RKO (cell line): ENCODE results near the gene HOXB6.

Experiments used
- DNase-seq: peaks from one replicate; pipeline ENCODE4 v3.0.0-alpha.2; 2016; ENCODE audit warnings: low spot score

HOXB6 gene

DNA sequence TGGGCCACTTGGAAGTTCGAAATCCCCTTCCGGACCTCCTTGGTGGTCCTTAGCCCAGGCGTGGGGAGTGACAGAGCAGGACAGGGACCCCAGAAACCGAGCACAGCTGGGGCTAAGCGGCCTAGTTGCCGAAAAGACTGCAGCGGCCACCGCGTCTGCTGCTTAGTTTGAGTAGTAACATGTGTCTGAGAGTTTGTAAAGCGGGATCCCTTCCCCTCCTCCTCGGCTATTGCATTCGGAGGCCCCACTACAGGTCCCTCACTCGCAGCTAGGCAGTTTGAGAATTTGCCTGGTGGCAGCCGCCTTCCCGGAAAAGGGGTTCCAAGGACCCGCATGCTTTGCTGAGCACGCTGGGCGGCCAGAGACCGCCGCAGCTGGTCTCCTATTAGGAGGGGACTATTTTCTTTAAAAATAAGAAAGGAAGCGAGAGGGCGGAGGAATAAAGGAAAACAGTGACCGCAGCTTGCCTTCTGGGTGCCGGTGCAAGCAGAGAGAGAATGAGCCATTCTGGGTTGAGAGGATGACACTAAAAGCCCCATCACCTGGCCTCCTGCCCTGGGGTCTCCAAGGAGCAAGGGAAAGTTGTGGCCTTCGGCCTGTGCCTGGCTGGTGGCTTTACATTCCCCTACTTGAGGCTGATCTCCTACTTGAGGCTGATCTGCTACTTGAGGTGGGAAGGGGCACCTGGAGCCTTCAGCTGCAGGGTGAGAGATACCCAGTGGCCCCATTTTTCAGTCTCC, 10.1 kb downstream of the HOXB6 start:
- no peak for DNase-seq

DNA sequence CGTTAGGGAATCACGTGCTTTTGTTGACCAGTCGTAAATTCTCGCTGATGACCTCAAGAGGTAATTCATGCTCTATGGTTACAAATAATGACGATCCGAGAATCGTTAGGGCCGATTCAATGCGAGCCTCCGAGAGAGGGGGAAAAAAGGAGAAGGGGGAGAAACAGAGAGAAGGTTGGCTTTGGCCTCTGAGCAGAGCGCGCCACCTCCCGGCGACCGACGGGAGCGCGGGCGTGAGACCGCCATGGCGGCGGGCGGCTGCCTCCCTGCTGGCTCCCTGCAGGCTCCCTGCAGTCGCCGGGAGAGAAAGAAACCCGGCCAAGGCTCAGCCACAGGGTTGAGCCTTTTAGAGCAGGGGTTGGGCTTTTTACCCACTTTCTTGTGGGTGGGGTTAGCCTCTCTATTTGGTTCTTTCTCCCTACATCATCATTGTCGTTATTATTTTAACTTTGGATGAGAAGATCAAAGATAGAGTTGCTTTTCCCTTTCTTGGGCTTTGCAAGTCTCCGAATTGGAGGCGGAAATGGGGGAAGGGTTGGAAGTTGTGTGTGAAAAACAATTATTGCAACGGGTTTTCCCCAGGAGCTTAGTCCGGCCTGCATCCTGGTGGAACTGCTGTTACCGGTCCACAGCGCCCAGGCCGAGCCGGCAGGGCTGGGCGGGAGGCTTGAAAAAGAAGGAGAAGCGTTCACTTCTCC, 10.8 kb downstream of the HOXB6 start:
- peak; percentile 52 for DNase-seq

DNA sequence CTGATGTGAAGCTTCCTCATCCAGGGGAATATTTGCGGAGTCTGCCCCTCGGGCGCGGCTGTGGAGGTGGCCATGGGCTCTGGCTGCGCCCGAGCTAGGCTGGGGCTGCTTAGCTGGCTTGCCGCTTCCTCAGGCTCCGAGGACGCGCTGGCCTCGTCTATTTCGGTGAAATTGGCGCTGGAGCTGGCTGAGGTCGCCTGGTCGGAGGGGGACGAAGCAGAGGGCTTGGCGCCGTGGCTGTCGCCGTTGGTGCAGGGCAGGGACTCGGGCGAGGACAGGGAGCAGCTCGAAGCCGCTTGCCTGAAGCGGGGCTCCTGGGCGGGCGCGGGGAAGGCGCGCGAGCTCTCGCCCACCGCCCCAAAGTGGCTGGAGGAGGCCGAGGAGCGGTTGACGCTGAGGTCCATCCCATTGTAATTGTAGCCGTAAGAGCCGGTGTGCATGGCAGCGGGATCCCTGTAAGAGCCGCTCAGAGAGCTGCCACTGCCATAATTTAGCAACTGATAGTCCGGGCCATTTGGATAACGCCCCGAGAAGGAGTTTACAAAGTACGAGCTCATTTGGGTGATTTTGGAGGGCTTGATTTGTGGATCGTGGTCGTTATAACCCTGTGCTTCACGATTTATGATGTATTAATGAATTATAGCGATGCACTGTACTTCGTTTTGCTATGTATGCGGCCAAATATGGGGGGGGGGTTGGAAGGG, 11.5 kb downstream of the HOXB6 start, which contains the start of gene HOXB5:
Gene HOXB5, minus strand, starts transcription at position 654 of the 704 bp plus-strand sequence. Its CDS starts 97 bp downstream, at position 557.
- DNase-seq, result no peak

DNA sequence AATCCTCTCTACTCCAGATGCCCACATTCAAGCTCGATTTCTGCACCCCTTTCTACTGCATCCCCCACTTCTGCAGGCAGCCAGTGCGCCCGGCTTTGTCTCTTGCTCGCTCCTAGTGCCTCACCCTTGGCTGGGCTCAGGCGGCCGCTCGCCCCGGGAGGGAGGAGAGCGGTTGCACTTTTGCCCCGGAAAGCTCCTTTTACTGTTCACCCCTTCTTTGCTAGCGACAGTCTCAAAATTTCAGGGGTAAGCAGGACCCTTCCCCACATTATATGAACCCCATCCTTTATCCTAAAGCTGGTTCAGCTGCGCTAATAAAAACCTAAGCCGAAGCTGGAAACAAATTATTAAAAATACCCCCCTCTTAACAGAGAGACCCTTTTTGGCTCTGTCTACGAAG, 12.2 kb downstream of the HOXB6 start:
- DNase-seq, result no peak

DNA sequence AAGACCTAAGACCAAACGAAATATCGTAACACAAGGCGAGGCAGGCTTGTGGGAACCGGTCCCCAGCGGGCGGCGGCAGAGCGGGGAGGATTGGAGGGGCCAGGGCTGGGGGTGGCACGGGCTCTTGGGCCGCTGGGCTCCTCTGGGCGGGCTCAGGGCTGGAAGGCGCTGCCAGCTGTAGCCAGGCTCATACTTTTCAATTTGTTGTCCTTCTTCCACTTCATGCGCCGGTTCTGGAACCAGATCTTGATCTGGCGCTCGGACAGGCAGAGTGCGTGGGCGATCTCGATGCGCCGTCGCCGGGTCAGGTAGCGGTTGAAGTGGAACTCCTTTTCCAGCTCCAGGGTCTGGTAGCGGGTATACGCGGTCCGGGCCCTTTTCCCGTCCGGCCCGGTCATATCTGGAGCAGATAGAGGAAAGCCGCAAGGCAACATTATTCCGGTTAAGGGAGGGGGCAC, 12.7 kb downstream of the HOXB6 start:
- DNase-seq, result no peak

DNA sequence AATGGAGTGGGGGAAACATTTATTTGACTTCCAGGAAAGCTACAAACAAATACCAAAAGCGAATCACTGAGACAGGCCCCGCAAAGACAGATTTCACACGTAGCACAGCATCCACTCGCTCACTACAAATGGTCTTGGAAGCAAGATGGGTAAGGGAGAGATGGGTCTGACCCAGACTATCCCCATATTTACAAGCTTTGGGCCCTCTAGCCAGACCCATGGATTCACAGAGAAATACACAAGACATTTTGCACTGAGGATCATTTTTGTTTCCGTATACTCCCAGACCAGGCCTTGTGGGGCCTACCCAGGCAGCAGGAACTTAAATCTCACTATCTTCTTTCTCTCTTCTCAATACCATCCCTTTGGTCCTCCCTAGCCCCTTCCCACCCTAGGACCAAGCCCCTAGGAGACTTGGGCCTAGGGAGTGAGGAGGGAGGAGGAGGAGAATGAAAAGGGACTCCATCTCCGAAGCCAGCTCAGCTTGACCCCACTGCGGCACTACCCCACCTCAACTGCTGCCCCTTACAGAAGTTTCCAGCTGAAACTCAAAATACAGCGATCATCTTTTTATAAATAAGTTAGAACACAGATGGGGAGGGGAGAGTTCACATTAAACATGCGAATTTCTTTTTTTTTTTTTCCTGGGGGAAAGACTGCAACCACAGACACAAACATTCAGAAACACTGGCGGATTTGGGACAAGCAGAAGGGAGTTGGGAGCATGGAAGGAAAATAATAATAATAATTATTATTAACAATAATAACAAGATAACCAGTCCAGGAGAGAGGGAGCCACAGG, 13.3 kb downstream of the HOXB6 start:
- DNase-seq, result no peak

DNA sequence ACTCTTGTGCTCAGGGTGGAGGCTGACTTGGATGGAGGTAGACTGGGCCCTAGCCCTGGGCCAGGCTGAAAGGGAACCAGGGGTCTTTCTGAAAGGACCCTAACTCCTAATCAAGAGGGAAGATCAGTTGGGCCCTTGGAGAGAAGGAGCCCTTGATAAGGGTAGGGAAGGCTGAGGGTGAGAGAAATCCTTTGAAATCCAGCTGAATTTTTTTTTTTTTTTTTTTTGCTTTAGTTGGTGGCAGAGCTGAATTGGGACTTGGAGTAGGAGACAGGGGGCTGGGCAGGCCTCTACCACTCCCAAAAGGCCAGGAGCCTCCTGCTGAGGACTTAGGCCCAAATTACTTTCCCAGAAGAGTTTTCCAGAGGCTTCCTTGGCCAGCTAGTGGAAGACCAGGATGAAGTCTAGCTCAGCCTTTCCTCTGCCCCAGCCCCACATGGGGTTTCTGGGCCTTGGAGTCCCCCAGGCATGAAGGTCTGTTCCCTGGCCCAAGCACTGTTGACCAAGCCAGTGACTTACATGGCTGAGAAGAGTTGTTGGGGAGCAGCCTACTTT, 14.1 kb downstream of the HOXB6 start:
- DNase-seq, result no peak

DNA sequence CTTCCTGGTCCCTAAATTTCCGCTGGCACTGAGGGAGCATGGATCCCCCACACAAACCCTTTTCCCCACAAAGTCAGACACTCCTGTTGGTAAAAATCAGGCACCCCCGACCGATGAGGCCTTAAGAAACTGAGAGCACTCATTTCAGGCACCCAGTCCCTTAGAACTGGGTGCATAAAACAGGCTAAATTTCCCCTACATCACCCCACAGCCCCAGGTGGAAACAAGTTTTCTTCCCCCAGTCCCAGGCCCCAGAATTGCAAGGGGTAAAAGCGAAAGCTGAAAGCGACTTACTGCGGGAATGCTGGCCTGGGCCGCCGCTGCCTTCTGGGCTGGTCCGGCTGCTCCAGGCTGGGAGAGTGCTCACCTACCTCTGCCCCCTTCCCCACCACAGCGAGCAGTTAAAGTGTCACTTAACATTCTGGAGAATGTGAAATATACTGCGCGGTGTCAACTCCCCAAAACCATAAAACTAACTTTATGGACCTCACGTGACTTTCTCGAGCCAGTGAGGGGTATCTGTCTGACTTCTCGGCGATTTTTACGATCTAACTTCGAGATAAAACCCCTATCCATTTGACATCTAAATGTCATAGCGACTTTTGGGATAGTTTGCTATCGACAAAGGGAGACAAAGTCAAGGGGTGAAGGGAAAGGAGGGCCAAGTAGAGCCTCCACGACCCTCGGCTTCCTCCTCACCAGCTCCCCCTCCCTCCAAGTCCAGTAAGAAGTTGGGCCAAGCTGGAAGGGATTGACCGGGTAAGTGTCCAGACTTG, 14.8 kb downstream of the HOXB6 start, which contains the start of gene HOXB3:
Gene HOXB3, minus strand, starts transcription at position 411 of the 776 bp plus-strand sequence. CDS start 37,767 bp downstream, outside the sequence.
- DNase-seq, result no peak

DNA sequence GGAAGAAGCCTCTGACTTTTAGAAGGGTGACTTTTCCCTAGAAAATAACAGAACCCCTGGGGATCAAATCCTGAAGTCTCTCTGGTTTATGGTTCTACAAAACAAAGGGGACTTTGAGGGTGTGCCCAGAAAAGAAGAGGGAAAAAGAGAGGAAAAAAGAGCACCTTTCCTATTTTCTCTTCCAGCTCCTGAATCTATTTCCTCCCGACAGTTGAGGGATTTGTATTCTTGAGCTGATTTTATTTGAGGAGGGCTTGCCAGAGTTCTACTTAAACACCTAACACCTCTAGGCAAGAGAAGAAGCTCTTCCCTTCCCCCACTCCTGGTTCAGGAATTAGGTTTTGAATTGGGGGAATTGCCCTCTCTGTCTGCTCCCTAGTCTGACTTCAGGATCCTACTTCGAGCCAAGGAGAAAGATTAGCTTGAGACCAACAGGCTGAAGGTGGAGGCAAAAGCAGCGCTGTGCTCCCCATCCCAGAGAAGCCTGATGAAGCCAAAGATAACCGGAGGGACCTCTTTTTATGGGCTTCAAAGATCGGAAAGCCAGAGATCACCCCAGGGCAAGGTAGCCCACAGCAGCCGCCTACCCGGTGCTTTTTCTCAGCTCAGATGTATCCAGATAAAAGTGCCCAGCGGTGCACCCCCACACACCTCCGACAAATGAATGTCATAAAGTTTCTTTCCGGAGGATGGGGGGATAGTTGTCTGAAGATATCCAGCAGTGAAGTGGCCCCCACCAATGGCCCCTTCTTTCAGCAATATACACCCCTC, 15.5 kb downstream of the HOXB6 start:
- DNase-seq, result no peak

DNA sequence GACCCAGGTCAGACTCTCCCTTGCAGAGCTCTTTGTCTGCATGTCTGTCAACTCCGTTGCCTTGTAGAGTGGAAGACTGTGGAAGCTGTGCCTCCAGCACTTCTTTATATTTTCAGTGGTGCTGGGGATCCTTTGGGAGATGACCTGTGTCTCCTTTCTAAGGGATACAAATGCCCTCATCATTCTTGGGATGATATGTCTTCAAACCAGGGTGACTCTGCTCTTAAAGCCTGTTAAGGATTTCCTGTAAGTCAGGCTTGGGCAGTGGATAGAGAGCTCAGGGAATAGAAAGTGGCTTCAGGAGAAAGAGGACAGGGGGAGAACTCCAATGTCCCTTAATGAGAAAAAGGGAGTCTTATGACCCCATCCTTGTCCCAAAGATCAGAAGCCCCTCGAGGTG, 16.3 kb downstream of the HOXB6 start:
- DNase-seq, result no peak

DNA sequence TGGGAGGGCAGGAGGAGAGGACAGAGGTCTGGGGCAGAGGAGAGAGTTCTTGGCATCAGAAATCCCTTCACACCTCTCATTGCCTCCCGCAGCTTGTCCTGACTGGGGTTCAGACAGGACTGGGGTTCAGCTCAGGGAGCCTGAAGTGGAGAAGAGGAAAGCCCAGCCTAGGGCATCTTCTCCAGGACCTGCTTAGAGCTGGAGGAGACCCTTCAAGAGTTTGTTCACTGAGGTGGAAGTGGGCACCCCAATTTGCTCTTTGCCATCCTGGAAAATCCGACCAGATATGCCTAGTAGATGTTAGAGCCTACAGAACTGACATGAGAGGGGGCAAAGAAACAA, 16.7 kb downstream of the HOXB6 start:
- DNase-seq, result no peak

DNA sequence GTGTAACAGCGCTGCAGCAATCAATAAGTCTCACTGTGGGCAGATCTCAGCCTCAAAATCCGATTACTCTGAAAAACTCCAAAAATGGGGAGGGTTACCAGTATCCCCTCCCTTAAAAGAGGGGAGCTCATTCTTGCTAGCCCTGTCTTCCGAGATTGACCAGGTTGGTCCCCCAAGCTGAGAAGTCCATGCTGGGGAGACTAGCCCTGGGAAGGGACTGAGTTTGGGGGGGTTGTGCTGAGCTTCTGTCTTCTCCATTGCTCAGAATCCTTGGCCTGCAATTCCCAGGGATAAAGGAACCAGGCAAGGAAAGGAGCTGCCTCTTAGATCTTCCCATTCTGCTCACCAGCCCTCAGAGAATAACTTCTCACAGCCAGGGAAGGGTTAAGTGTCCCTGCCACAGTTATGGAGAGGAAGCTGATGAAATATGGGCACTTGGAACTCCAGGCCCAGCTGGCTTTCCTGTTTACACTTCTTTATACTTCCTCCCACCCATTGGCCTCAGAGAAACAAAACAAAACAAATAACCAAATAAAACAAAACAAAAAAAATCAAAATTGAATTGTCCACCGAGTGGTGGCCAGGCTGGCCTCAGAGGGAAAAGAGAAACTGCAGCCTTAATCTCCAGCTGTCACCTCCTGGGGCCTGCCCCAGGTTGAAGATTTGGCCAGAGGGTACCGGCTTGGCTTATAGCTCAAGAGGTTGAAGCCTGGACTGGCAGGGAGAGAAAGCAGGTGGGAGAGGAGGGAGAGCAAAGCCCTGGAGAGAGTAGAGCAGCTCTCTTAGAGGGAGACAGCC, 17.3 kb downstream of the HOXB6 start:
- no peak for DNase-seq

DNA sequence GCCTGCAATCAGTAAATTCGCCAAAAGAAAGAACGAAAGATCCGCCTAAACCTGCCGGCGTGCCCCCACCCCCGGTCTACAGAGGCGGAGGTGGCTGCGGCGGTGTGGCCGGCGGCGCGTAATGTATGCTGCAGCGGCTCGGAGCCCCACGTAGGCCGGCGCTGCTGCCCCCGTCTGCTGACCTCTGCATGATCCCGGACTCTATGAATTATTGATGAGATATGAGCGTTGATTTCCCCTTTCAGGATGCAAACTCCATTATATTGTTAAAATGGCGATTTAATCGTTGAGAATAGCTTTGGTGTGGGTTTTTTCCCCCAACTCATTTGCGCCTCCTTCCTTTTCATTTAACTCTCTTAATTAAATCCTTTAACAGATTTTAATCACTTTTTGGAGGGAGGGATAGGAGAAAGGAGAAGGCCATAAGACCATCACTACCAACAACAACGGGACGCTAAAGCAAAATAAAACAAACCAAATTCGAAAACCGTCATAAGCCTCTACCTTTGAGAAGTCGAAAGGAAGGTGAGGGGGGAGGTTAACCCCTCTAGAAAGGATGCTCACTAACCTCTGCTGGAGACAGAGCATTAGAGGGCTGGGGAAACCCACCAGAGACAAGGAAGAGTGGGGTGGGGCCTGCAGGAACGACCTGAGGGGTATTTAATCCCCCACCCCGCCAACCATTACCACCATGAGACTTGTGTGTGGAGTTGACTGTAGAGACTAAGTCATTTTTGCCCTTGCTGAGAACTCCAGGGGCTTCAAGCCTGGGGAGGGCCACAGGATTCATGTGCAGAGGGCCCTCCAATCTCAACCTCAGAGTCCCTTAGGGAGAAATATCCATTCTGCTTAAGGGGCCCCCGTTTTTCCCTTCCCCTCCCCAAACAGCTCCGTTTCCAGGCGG, 18.2 kb downstream of the HOXB6 start:
- peak; percentile 62 for DNase-seq

DNA sequence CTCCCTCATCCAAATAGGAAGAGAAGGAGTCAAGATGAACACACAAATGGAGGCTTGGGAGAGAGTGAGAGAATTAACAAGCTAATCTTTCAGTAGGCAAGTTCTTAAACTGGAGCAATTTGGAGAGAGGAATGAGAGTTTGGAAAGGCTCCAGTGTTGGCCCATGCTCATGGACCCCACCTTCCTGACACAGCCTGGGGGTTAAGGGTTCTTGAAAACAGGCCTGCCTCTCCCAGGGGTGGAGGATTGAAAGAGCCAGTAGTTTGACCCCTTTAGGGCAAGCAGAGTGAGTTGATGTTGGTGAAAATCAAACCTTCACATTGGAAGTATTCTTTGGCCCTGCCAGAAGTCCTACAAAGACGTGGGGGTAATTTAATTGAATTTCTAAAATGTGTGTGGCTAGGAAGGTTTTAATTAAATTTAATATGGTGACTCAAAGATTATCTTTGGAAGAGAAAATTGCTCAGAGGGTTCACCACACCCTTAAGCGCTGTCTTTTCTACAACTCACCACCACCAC, 20.5 kb downstream of the HOXB6 start:
- DNase-seq, result no peak

DNA sequence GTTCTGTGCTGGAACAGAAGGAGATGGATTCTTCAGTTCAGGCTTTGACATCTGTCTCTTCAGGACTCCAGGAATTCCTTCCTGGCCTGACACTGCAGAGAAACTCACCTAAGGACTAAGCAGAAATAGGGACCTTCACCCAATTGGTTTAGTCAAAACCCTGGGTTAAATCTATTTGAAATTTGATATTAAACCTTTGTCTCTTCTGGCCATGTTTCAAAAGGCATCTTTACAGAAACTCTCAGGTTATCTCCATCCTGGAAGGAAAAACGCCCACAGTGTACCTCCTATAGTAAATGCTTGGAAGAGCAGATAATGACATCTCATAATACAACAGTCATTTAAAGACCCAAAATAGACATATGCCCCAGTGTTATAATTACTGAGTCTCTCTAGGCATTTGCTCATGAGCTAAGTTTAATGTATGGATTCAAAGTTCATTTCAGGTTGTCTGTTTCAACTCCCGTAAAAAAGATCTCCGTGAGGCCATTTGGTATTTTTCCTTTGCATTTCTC, 21.0 kb downstream of the HOXB6 start:
- no peak for DNase-seq

DNA sequence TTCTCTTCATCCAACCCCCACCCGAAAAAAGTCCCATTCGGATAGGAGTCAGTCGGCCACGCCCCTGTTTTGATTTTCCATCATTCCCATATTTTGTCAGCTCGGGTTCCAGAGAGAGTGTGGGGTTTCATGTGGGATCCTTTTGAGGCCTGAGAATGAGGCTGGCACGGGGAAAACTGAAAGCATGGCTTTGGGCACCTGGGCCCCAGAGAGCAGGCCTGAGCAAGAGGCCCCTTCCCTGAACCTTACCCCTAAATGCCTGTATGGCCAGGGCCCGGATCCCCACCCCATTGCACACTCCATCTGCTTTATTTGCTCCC, 22.1 kb downstream of the HOXB6 start:
- DNase-seq, result no peak

DNA sequence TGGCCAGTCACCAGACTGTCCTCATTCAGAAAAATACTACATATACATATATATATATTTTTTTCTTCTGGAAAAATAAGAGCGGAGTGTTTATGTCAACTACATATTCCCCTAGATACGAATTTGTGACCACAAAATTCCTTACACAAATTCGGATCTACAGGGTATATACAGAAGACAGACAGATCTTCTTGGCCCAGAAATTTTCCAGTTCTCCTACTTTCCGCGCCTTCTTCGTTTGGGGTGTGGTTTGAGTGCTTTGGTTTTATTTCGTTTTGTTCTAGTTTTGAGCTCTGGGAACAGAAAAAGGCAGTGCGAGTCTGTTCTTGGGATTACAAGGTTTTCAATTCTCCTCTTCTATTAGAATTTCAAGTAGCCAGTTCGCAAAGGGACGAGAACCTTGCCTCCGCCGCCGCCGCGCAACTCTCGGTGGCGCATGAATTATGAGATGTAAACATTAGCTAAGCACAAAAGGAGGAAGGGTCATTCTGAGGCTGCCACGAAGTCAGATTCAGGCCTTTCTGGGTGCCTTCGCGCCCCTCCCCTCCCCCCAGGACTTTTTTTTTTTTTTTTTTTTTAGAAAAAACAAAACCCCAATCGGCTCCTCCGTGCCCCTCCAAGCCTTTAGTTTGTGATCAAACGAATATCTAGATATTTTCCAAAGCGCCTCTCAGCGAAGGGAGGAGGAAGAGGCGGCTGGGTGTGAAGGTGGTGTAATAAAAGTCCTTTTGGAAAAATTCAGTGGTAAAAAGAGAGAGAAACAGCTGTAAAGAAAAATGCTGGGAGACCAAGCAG, 24.8 kb downstream of the HOXB6 start:
- DNase-seq, result no peak
